GM18873 (cell line): ENCODE data around the gene COL9A2.

Experiments
- ATAC-seq: cut with Tn5 transposase; IDR thresholded peaks from one replicate; pipeline ENCODE4 v1.9.1; 2021; ENCODE audit warnings: mild to moderate bottlenecking, moderate library complexity, moderate number of reproducible peaks; ENCODE audit not compliant: unreplicated experiment, low FRiP score

COL9A2 gene

GRCh38 chr1:40305451-40305850 is 11.6 kb downstream of the COL9A2 start:
- no peak for ATAC-seq

GRCh38 chr1:40303790-40304189 is 13.3 kb downstream of the COL9A2 start:
- ATAC-seq = no peak

- ATAC-seq = no peak
Measured at GRCh38 chr1:40303051-40303771, 13.9 kb downstream of the COL9A2 start.

DNA sequence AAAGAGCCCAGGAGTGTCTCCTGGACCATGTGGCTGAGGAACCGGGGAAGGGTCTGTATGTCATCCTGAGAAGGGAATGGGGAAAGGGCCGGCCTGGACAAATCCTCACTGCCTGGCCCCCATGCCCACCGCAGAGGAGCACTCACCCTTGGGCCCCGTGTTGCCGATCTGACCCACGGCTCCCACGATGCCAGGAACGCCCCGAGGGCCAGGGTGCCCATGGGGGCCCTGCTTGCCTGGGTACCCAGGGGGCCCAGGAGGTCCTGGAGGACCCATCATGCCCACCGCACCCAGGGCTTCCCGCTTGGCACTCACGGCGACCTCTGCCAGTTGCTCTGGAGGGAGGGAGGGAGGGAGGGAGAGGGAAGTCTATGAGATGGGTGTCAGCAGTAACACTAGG is 14.6 kb downstream of the COL9A2 start:
- no peak for ATAC-seq

DNA sequence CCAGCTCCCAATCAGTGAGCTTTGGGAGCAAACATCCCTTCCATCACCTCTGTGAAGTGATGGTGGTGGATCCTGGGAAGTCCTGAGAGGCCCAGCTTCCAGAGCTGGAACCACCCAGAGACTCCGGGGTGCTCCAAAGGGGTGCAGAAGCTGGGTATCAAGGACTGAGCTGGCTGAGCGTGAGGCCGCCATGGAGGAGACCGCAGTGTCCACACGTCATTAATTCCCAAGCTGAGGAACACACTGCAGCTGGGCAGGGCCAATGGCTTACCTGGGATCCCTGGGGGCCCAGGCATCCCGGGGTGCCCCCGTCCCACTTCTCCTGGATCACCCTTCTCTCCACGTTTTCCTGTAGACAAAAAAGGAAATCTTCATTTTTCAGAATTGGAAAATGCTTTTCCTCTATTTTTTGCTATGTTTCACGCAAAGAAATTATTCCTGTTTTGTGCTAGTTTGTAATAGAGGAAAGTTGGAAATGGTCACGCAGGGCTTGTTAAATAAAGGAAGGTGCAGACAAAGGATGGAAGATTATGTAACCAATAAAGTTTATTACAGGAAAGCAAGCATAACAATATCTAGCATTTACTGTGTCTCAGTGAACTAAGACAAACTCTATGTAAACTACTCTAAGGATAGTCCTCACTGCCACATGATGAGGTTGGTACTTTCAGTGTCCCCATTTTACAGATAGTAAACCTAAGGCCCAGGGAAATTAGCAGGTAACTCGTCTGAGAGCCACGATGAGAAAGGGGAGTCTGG is 15.4 kb downstream of the COL9A2 start:
- no peak for ATAC-seq

DNA sequence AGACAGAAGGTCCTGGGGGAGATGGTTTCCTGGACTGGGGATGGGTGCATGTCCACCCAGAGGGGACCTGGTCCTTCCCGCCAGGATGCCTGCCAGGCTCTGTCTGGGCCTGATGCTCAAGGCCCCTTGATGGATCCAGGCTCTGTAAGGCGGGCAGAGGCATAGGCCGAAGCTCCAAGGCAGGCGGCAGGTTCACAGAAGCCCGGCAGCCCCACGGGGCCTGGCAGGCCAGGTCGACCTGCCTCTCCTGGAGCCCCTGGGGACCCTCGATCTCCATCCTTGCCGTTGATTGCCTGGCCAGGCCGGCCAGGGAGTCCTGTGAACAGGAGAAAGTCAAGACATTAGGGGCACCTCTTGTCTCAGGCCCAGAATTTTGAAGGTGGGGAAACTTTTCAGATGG is 16.0 kb downstream of the COL9A2 start:
- no peak for ATAC-seq

- ATAC-seq = no peak
Measured at GRCh38 chr1:40300651-40301050, 16.4 kb downstream of the COL9A2 start.

- no peak for ATAC-seq
Measured at GRCh38 chr1:40300249-40300567, 16.9 kb downstream of the COL9A2 start.

GRCh38 chr1:40299366-40300248 is 17.5 kb downstream of the COL9A2 start:
- no peak for ATAC-seq

DNA sequence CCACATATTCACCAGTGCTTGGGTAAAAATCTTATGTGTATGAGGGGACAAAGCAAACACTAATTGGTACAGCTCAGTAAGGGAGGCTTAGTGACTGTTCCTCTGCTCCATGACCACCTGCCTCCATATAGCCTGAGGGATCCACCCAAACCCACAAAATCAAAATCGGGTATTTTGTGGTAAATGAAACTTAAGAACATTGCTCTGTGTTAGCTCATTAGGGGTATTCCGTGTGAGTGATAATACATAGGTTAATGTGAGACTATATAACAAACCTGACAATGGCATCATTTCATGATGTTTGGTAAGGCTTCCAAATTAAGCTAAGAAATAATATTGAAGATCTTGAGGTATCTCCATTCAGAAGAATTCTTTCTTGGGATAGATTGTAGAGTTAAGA is 25.8 kb downstream of the COL9A2 start:
- ATAC-seq = no peak

DNA sequence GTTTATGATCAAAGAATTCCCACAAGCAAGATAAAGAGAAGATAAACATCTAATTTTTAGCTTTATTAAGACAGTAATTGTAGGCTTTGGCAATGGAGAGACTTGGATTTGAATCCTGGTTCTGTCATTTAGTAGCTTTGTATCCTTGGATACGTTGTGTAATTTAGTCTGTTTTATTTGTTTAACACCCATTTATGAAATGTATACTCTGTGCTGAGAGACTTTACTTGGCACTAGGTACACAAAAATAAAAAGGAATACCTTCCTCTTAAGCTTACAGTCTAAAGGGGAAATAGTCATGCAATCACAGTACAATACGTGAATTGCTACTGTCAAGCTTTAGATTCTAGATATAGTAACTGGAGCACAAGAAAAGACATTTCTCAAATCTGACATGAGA is 35.2 kb downstream of the COL9A2 start:
- ATAC-seq = no peak

DNA sequence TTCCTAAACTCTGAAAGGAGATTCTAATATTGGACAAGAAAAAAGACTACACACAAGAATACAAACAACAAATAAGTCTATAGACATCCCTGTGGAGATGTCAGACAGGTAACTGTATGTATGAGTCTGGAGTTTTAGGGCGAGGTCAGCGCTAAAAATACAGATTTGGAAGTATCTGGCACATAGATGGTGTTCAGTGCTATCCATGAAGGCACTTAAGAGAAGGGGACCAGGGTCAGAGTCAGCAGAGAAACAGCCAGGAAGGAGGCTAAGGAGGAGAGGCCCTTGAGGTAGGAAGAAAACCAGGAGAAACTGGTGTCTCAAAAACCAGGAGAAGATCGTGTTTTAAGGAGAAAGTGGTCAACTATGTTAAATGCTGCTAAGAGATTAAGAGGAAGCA is 41.0 kb downstream of the COL9A2 start:
- no peak for ATAC-seq

DNA sequence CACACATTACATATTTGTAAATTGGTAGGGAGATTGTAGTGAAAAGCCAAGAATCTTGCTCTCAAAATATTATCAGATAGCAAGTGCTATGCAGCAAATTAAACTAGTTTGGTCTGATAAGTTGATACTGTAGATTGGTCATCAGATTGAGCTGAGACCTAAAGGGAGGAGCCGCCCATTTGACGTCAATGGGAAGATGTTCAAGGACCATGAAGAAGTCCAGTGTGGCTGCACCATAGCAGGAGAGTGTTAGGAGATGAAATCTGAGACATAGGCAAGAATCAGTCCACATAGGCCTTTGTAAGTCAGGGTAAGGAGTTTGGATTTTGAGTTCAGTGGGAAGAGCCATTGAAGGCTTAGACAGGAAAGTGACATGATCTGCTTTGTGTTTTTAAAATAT is 42.8 kb downstream of the COL9A2 start:
- ATAC-seq = no peak

DNA sequence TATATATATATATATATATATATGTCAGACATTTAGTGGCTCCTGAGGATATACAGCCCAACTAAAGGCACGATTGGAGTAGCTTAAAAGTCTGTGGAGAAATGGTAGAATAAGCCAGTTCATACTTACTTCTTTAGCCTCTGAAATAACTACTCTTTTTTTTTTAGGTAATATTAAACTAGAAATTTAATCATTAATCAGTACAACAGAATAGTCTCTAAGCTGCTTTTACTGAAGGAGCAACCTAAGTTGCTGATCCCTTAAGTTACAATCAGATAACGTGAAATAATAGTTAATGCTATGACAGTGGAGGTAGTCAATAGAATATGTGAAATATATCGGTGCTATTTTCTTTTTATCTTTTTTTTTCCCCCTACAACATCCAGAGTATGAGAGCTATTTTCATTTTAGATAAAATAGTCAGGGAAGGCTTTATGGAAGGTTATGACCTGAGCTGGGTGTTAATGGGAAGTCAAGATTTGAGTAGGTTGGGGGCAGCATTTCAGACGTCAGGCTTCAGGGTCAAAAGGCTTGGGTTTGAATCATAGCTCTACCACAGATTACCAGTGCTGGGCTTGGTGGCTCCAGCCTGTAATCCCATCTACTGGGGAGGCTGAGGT is 43.4 kb downstream of the COL9A2 start:
- no peak for ATAC-seq

- no peak for ATAC-seq
Measured at GRCh38 chr1:40272653-40273213, 44.4 kb downstream of the COL9A2 start.

DNA sequence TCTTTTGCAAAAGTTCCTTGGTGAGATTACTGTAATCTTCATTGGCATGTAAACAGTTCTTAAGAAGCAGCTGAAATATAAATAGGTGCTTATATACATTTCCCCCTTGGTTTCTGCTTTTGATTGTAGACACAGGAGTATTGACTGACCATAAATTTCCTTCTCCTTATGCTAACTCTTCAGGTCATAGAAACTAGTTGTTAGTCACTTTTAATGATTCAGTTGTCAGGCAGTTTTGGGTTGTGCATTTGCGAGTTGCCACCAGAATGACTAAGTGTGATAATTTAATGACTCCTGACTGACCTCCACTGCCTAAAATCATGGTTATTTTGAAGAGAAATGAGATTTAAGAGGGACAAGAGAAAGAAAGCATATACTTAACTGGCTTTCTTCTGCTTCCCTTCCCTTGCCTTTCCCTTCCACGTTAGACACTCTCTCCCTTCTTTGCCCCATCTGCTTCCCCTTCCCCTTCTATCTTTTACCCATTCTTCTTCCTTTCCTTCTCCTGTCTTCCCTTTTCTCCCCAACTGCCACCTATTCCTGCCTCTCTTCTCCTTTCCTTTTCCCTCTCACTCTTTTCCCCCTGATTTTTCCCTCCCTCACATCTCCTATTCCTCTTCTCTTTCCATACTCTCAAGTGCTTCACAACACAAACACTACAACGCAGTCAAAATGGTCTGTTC is 46.8 kb downstream of the COL9A2 start:
- no peak for ATAC-seq

GRCh38 chr1:40268211-40268610 is 48.9 kb downstream of the COL9A2 start:
- ATAC-seq = no peak

- no peak for ATAC-seq
Measured at GRCh38 chr1:40267767-40268187, 49.3 kb downstream of the COL9A2 start.

- no peak for ATAC-seq
Measured at GRCh38 chr1:40266786-40267535, 50.1 kb downstream of the COL9A2 start.
